Ovary (tissue), 3 donors: ENCODE data around the gene FFAR2.
"Not testable (repeated sequence)": the region's sequence is repeated elsewhere in the genome, so short reads cannot be mapped to it uniquely, and the experiment has no call there.

Source experiments
- POLR2A ChIP-seq: fragments of 450-650 bp; IDR thresholded peaks from one replicate; pipeline ENCODE4 v1.6.1; 2017; ENCODE audit warnings: antibody characterized with exemption, mild to moderate bottlenecking, moderate library complexity
- TF ChIP-seq, protein P1 (sequence below), 3 donors: fragments of 450-650 bp in 2 of 3; fragments of 200-600 bp in 1 of 3; IDR thresholded peaks; one replicate each; pipeline versions ENCODE4 v1.5.1 to v1.8.0; 2016 to 2022; ENCODE audit warnings: antibody characterized with exemption in 3 of 3, mild to moderate bottlenecking in 1 of 3
- donor health status: DM: no; HTN: no; CAD: no.

DNA sequence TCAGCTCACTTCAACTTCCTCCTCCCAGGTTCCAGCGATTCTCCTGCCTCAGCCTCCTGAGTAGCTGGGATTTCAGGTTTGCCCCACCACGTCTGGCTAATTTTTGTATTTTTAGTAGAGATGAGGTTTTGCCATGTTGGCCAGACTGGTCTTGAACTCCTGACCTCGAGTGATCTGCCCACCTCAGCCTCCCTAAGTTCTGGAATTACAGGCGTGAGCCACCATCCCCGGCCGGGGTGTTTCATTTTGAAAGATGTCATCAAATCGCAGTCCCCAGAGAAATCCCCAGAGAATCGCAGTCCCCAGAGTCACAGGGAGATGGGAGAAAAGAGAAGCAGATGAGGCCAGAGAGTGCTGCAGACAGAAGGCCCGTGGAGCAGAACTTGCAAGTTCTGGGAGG lies 46.6 kb upstream of the FFAR2 start:
- TF ChIP-seq, protein P1, sequence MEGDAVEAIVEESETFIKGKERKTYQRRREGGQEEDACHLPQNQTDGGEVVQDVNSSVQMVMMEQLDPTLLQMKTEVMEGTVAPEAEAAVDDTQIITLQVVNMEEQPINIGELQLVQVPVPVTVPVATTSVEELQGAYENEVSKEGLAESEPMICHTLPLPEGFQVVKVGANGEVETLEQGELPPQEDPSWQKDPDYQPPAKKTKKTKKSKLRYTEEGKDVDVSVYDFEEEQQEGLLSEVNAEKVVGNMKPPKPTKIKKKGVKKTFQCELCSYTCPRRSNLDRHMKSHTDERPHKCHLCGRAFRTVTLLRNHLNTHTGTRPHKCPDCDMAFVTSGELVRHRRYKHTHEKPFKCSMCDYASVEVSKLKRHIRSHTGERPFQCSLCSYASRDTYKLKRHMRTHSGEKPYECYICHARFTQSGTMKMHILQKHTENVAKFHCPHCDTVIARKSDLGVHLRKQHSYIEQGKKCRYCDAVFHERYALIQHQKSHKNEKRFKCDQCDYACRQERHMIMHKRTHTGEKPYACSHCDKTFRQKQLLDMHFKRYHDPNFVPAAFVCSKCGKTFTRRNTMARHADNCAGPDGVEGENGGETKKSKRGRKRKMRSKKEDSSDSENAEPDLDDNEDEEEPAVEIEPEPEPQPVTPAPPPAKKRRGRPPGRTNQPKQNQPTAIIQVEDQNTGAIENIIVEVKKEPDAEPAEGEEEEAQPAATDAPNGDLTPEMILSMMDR (IDR thresholded peaks at IDR 0.05) = not testable (repeated sequence)
- not testable (repeated sequence) for TF ChIP-seq POLR2A
